Inferior parietal cortex (tissue), 1 donor: ENCODE data around the gene ZNF862.
"Not testable (repeated sequence)": the region's sequence is repeated elsewhere in the genome, so short reads cannot be mapped to it uniquely, and the experiment has no call there.

Source experiments
- DNase-seq: peaks from one replicate; pipeline ENCODE4 v3.0.0-alpha.2; 2016; ENCODE audit errors: extremely low spot score

The ZNF862 gene

GRCh38 chr7:149880638-149881311, 42.6 kb downstream of the ZNF862 start:
- peak; percentile 67 for DNase-seq

GRCh38 chr7:149881328-149882247, 43.4 kb downstream of the ZNF862 start:
- no peak for DNase-seq

- DNase-seq: peak; percentile 68
These were observed 44.3 kb downstream of the ZNF862 start for GRCh38 chr7:149882248-149883047.

GRCh38 chr7:149883048-149883438, 44.9 kb downstream of the ZNF862 start:
- DNase-seq: no peak

GRCh38 chr7:149883452-149883861, 45.3 kb downstream of the ZNF862 start:
- peak; percentile 82 for DNase-seq

GRCh38 chr7:149884016-149884415, 45.8 kb downstream of the ZNF862 start:
- no peak for DNase-seq

GRCh38 chr7:149884541-149884940, 46.4 kb downstream of the ZNF862 start:
- DNase-seq: no peak

- no peak for DNase-seq
These were observed 47.2 kb downstream of the ZNF862 start for GRCh38 chr7:149885191-149886017.

- no peak for DNase-seq
These were observed 47.8 kb downstream of the ZNF862 start for GRCh38 chr7:149886018-149886415.

- DNase-seq: no peak
These were observed 49.1 kb downstream of the ZNF862 start for GRCh38 chr7:149887311-149887710.

- not testable (repeated sequence) for DNase-seq
These were observed 52.5 kb downstream of the ZNF862 start for GRCh38 chr7:149890715-149891114.

- not testable (repeated sequence) for DNase-seq
These were observed 56.8 kb downstream of the ZNF862 start for GRCh38 chr7:149894957-149895356.

GRCh38 chr7:149907776-149908376, 69.7 kb downstream of the ZNF862 start:
- DNase-seq: not testable (repeated sequence)

- DNase-seq: not testable (repeated sequence)
These were observed 72.0 kb downstream of the ZNF862 start for GRCh38 chr7:149910219-149910618.

GRCh38 chr7:149912126-149912525, 74.0 kb downstream of the ZNF862 start:
- DNase-seq: not testable (repeated sequence)
